Hepatocyte (in vitro differentiated cells): ENCODE data around the gene RARA.

Experiments used
- EZH2 ChIP-seq: fragments of 200-600 bp; sonication (generic); IDR thresholded peaks from 2 replicates; pipeline ENCODE4 v1.6.1; 2016; ENCODE audit warnings: antibody characterized with exemption, mild to moderate bottlenecking, borderline replicate concordance
- TF ChIP-seq, protein P1 (sequence below): fragments of 200-600 bp; sonication (generic); IDR thresholded peaks from 2 replicates; pipeline ENCODE4 v1.5.1; 2016; ENCODE audit warnings: antibody characterized with exemption, mild to moderate bottlenecking; ENCODE audit not compliant: poor library complexity

DNA sequence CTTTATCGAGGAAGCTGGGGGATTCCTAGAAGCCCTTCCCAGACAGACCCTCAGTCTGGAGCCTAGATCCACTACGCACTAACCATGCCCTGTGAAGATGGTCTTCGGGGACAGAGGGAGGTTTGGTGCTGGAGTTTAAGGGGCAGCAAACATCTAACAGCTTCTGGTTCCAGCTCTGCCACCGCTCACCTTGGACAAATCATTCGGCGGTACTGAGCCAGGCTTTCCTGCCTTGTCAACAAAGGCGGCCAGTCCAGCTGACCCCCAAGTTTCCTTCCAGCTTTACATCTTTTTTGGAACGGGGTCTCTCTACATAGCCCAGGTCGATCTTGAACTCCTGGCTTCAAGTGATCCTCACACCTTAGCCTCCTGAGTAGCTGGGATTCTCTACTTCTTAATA is 55.9 kb downstream of the RARA start:
- TF ChIP-seq, protein P1, sequence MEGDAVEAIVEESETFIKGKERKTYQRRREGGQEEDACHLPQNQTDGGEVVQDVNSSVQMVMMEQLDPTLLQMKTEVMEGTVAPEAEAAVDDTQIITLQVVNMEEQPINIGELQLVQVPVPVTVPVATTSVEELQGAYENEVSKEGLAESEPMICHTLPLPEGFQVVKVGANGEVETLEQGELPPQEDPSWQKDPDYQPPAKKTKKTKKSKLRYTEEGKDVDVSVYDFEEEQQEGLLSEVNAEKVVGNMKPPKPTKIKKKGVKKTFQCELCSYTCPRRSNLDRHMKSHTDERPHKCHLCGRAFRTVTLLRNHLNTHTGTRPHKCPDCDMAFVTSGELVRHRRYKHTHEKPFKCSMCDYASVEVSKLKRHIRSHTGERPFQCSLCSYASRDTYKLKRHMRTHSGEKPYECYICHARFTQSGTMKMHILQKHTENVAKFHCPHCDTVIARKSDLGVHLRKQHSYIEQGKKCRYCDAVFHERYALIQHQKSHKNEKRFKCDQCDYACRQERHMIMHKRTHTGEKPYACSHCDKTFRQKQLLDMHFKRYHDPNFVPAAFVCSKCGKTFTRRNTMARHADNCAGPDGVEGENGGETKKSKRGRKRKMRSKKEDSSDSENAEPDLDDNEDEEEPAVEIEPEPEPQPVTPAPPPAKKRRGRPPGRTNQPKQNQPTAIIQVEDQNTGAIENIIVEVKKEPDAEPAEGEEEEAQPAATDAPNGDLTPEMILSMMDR = no peak
- no peak for TF ChIP-seq EZH2
